ENCODE data around the gene KRT38.

Gene KRT38

DNA sequence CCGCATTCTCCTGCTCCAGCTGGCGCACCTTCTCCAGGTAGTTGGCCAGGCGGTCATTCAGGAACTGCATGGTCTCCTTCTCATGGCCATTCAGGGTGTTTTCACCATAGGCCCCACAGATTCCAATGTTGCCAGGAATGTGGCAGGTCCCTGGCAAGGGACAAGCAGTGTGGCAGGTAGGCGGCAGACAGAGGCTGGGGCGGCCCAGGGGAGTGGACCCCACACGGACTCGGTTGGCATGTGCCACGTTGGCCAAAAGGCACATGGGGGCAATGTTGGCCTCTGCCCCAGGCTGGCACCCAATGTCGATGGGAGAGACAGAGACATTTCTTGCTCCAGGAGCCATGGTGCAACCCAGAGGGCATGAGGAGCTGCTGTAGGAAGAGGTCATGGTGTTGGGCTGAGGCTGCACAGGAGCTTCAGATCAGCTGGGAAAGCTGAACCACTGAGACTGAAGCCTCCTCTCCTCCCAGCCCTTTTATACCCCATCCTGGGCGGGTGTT is at the start of gene KRT38:
Gene KRT38 (minus strand): TSS at position 453 of the 503 bp plus-strand sequence. CDS start 62 bp downstream, at position 391.
- intact Hi-C loops (cut with DNase I) = no loop called here
- DNase-seq = no peak

DNA sequence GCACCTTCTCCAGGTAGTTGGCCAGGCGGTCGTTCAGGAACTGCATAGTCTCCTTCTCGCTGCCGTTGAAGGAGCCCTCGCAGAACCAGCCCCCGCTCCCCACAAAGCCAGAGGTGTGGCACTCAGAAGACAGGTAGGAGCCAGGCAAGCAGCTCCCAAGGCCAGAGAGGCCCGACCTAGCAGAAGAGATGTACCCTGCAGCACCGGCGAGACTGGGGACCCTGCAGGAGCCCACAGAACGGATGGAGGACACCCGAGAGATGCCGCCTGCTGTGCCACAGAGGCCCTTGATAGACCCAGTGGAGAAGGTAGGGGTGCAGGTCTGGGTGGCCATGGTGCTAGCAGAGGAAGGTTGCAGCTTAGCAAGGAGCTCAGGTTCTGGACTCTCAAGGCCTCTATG is 48.7 kb upstream of the KRT38 start, which contains the start of gene KRT36:
Gene KRT36 (minus strand): TSS at position 380 of the 400 bp plus-strand sequence. CDS start 46 bp downstream, at position 334.
- peak in 1 of 10 donors; percentile 61 for DNase-seq
- intact Hi-C loops (cut with DNase I) = no loop called here

DNA sequence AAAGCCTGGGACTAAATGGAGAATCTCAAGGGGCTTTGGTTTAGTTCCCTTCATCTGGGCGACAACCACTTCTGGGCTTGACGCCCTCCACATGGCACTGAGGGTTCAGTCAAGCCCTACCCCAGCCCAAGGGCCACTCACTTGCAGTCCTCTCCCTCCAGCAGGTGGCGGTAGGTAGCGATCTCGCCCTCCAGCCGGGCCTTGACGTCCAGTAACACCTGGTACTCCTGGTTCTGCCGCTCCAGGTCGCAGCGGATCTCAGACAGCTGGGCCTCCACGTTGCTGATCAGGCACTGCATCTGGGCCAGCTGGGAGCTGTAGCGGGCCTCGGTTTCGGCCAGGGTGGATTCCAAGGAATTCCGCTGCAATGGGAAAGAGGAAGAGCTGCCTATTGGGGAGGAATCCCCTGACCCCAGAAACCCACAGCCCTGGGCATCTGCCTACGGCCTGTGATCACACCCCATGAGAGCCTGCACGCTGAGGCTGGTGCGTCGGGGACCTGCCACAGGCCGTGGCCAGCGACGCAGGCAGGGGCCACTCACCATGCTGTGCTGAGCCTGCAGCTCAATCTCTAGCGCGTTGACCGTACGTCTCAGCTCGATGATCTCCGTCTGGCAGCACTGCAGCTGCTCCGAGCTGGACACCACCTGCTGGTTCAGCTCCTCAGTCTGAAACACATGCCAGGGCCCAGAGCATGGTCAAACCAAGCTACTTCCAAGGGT is 46.2 kb upstream of the KRT38 start:
- peak in 2 of 10 donors; percentile 25 to 79 for DNase-seq

DNA sequence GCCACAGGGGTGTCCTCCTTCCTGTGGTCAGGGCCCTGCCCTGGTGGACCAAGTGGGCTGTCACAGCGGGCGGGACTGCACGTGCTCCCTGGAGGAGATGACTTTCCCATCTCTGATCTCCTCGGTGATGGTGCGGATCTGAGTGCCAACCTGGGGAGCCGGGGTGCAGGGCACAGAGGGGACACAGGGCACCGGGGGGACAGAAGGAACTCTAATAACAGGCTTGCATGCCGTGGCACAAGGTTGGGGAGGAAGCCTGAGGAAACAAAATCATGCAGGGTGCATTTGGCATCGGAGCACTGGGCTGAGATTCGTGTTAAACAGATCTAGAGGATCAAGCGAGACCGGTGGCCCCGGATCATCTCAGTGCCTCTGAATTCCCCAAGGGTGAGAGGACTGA is 45.5 kb upstream of the KRT38 start:
- intact Hi-C loops (cut with DNase I) = no loop called here
- peak in 2 of 10 donors; percentile 52 to 67 for DNase-seq

More for the DNA sequence above, 46.2 kb upstream of the KRT38 start:
- intact Hi-C loops (cut with DNase I) = no loop called here

DNA sequence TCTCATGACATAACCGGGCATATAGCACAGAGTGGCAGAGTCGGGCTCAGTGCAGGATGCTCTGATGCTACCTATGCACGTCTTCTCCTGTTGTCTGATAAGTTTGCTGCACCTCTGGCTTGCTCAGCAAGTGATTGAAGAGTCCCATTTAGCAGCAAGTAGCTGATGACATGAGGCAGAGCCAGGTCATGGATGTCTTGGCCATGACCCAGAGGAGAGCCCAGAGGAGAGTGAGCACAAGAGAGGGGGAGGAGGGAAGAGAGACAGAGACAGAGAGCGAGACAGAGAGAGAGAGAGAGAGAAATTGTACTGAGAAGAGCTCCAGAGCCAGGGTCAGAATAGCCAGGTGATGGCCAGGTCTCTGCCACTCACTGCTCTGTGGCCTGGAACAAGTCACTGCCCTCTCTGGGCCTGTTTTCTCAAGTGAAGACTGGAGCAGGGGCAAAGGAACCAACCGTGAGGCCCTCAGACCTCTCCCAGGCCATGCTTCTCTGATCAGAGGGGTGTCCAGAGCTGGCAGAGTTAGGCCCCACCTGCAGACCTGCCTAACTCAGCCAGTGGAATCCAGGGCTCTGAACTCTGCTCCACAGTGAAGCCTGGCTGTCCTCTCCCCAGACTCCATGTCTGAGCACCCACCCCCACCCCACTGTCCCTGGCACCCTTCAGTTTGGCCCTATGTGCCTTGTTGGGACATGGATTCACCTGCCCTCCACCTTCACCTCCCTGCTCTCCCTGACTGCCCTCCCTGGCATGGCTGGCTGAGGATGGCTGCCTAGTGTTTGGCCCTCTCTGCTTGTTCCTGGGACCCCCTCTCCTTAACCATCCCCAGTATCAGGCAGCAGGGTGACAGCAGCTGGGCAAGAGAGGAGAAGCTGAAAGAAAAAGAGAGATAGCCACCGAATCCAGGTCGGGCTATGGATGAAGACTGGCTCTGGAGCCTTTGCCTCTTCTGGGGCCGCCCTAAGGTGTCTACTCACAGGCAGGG is 44.4 kb upstream of the KRT38 start:
- intact Hi-C loops (cut with DNase I) = no loop called here
- DNase-seq = peak in 2 of 10 donors; percentile 28 to 55

DNA sequence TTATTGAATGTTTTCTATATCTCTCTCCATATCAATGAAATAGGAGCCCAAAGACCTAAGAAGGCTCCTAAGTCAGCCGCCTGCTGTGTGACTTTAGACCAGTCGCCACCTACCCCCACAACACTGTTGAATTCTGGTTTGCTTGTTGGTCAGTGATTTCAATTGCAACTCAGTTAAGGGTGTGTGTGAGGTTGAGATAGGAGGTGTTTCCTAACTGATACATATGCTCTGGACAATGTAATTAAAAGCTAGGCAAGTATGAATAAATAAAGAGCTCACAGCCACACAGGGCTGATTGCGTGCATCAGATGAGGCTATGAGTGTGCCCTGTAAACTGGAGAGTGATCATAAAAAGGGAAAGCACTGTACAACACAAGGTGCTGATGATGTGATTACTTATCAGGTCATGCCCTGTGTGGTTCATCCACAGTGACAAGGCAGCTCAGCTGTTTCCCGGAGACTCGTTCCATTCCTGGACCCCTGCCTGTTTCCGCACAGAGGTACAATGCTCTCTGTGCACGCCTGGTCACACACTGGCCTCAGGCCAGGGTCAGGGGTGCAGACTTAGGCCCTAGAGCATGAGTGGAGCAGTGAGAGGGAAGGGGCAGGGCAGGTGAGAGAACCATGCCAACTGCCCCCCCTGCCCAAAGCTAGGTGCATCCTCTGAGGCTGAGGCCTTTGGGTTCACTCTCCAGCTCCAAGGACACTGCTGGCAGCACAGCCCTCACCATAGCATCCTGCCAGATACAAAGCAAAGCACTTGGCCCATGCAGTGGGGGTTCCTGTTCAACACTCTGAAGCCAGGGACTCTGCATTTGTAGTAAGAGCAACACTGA is 43.4 kb upstream of the KRT38 start:
- DNase-seq = peak in 1 of 10 donors; percentile 63
- intact Hi-C loops (cut with DNase I) = no loop called here

DNA sequence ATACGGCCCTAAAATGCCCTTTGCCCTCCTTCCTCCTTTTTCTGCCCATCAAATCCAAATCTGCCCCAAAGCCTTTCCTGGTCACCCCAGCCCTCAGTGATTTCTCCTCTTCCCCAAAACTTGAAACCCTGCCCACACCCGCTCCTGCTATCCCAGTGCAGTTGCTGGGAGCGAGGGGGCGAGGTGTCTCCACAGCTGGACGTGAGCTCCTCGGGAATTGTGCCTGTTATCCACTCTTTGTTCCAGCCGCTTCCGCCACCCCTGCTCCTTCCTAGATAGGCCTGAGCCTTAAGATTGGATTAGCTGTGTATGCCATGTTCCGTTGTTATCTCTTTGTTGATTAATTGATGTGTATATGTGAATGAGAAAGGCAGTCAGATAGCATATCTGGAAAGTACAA is 42.7 kb upstream of the KRT38 start:
- DNase-seq = peak in 1 of 10 donors; percentile 37
- intact Hi-C loops (cut with DNase I) = no loop called here

DNA sequence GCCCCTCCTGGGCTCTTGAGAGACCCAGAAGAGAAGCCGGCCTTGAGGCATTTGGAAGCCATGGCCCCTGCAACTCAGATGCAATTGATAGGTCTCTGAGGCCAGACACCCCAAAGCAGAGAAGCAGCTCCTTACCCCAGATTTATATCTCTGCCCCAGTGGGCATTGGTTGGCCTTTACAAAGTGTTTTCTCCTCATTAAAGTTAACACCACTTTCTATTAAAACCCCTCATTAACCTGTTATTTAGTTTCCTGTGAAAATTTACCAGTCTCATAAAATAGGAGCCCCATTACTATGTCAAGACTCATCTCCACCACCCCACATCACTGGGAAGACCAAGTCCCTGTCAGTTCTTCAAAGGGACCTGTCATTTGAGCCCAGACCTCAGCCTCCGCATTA is 40.3 kb upstream of the KRT38 start, which contains the start of gene KRT35:
Gene KRT35 (minus strand): TSS at position 116 of the 400 bp plus-strand sequence. CDS start 54 bp downstream, at position 62.
- DNase-seq = no peak

DNA sequence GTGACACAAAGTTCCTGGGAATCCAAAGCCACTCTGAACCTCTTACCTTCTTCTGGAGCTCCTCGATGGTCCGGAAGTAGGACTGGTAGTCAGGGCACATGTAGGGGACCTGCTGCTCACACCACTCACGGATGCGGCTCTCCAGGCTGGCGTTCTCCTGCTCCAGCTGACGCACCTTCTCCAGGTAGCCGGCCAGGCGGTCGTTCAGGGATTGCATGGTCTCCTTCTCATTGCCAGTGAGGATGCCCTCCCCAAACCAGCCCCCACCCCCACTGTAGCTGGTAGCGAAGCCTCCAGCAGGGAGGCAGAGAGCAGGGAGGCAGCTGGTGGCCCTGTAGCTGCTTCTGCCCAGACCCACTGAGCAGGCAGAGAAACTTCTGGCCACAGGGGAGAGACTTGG is 39.8 kb upstream of the KRT38 start:
- DNase-seq = peak in 1 of 10 donors; percentile 65
- intact Hi-C loops (cut with DNase I) = no loop called here

More for the DNA sequence above, 40.3 kb upstream of the KRT38 start, which contains the start of gene KRT35:
- intact Hi-C loops (cut with DNase I) = no loop called here

DNA sequence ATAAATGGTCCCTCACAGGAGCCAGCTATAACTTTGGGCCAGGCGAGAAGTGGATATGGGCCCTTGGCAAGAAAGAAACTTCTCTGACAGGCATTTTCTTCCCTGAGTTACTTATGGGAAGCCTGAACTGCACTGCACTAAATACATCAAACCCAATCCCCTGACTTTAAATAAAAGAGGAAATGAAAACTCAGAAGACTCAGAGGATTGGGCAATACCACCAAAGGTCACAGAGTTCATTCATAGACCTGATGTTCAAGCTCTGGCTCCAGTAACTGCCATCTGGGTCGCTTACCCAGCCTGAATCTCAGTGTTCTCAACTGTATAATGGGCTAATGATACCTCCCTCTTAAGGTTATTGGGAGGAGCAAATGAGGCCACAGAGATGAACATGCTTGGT is 39.4 kb upstream of the KRT38 start:
- peak in 1 of 10 donors; percentile 8 for DNase-seq
- intact Hi-C loops (cut with DNase I) = no loop called here

DNA sequence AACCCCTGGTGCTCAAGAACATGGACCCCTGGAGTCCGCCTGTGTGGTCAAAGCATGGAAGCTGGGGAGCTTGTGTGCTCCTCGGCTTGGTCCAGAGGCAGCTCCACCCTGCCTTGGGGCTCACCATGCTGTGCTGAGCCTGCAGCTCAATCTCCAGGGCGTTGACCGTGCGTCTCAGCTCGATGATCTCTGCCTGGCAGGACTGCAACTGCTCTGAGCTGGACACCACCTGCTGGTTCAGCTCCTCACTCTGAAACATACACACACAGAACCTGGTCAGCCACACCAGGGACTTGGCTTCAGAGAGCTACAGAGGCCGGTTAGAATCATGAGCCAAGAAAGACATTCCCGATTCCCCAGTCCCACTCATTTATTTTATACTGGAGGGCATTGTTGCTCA is 37.5 kb upstream of the KRT38 start:
- intact Hi-C loops (cut with DNase I) = no loop called here
- no peak for DNase-seq

DNA sequence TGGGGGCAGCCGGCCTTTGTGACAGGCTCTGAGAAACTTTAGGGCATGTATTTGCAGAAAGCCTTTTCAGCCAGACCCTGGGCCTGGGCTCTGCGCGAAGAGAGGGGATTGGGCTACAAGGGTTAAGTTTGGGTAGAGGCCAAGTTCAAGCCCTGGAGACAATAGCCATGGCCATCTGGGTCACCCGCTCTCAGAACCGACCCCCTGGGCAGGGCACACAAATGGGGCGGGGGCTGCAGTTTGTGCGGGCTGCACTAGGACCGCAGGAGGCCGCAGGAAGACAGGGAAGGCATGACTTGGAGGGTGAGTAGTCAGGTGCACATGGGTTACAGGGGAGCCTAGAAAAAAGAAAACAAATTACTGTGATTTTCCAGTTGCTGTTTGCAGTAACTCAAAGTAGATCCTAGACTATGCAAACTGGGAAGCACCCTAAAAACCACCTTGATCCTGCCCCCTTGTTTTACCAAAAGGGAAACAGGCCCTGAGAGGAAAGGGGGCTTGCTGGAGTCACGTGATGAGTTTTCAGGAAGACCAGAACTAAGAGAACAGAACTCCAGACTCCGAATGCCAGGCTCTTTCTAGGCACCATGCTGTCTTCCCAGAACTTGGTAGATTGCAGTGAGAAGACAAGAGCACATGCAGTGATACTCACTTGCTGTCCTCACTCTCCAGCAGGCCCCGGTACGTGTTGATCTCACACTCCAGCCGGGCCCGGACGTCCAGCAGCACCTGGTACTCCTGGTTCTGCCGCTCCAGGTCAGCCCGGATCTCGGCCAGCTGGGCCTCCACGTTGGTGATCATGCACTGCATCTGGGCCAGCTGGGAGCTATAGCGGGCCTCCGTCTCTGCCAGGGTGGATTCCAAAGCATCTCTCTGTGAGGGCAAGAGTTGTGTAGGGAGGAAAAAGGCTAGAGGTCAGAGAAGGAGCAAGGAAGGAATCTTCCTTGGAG is 36.4 kb upstream of the KRT38 start:
- intact Hi-C loops (cut with DNase I) = no loop called here
- DNase-seq = no peak

DNA sequence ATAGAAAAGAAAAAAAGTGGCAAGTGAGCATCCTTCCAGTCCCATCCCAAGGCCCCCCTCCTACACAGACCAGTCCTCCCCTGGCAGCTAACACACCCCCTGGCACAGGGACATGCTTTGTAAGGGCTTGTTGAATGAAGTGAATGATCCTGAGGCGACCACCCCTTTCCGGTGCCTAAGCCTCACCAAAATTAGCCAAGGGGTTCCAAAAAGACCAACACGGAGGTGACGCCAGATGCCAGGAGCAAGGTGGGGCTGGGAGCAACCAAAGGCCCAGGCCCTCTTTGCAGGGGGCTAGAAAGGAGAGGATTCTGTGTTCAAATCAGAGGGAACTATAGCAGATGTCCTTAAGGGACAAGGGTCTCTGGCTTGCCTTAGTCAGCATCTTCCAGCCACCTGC is 34.6 kb upstream of the KRT38 start:
- intact Hi-C loops (cut with DNase I) = no loop called here
- no peak for DNase-seq

DNA sequence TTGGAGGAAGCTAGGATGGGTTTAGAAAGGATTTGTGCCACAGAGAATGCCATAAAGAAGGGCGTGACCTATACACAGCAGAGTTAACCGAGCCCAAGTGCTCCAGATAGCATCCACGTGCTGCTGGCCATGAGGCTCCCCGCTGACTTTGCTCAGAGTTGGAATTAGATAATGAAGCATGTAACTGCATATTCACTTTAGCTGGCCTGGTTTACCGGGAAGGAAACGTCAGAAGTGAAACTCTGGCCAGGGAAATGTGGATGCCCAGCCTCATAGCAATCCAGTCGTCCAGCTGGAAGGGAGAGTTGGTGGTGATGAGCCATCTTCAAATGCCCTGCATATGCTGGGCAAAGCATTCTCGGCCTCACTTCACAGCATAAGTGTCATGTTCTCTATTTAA is 34.1 kb upstream of the KRT38 start:
- intact Hi-C loops (cut with DNase I) = no loop called here
- no peak for DNase-seq

DNA sequence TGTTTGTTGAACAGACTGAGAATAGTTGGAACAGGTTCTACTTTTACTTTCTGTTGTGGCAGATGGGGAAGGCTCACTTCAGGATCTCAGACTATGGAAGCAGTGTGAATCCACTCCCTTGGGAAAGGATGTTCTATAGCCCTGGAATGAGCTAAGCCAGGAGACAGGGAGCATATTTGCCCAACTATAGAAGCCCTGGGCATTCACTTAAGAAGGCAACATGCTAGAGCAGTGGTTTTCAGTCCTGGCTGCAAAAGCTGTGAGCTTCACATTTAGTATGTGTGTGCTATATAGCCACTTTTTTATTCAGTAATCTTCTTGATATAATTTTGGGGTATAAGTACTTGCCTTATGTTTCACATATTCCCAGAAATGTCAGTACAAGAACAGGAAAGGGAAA is 27.6 kb upstream of the KRT38 start:
- no peak for DNase-seq

DNA sequence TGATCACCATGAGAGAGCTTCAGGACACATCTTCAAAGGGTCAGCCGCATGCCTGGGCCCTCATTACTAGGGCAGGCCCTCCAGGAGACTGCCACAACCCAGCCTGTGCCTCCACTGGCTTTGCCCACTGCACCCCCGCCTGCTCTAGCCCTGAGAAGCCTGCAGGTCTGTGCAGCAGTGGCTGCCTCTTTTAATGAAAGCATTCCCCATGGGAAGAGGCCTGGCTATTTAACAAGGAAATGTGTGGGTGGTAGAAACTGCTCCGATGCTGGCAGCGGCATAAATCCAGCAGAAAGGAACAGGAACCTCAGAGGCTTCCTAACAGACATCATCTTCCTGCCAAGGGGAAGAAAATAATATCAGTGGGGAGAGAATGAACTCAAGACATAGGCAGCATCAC is 26.8 kb upstream of the KRT38 start:
- no peak for DNase-seq
- intact Hi-C loops (cut with DNase I) = no loop called here

More for the DNA sequence above, 27.6 kb upstream of the KRT38 start:
- intact Hi-C loops (cut with DNase I) = no loop called here

DNA sequence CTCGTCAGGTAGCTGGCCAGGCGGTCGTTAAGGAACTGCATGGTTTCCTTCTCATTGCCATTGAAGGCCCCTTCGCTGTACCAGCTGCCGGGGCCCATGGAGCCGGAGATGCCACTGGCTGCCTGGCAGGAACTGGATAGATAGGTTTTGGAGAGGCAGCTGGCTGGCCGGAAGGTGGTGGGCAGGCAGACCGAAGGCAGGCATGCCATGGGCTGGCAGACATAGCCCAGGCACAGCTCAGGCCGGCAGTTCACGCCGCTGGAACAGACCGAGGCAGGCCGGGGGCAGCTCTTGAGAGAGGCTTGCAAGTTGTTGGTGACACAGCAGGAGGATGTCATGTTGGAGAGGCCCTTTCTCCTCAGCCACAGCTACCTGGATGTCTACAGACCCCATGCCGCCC is 26.2 kb upstream of the KRT38 start, which contains the start of gene KRT32:
Gene KRT32 (minus strand): TSS at position 399 of the 400 bp plus-strand sequence. CDS start 61 bp downstream, at position 338.
- no peak for DNase-seq
- intact Hi-C loops (cut with DNase I) = no loop called here

DNA sequence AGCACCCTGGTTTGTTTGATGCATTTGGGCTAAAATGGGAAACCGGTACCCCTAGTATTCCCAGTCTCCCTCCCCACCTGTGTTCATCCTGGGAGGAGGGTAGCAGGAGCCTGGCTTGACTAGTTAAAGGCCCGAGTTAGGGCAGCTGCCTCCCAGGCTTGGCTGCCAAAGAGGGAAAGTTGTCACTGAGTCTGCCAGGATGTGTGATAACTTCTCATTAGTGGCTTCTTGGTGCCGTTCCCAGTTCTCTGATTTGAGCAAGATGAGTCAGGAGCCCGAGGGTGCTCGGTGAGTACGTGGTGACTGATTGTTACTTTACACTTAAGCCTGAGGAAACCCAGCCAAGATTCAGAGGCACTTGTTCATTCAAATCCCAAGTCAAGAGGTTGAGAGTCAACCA is 23.9 kb upstream of the KRT38 start:
- DNase-seq = peak in 7 of 10 donors; percentile 28 to 88 (median 55)
- intact Hi-C loops (cut with DNase I) = no loop called here

DNA sequence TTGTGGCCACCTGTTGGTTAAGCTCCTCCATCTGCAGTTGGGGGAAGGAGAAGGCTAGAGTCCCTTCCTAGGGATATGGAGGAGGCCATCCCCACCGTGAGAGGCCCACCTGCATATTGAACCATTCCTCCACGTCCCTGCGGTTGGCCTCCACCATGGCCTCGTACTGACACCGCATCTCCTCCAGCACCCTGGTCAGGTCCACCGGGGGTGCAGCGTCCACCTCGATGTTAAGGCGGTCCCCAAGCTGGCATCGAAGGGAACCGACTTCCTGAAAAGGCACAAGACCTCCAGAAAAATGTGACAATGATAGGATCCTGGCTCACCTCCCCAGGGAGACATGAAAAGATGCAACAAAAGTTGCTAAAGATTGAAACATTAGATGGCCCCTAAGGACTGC is 23.4 kb upstream of the KRT38 start:
- intact Hi-C loops (cut with DNase I) = no loop called here
- no peak for DNase-seq
